ENCODE data around the gene ALAD. TPM values are rescaled to one million over a fixed set of nuclear protein-coding genes. Genes with fewer than 3 reads are reported as not detected.
"Not testable (repeated sequence)": the region's sequence is repeated elsewhere in the genome, so short reads cannot be mapped to it uniquely, and the experiment has no call there.

Gene ALAD
- total and polyA plus RNA-seq, 2 donors from 2014 or later = 35.4 to 64.1 TPM

- intact Hi-C loops (cut with DNase I); H3K4me1 ChIP-seq (ENCODE audit: control insufficient read depth in 2 of 3, insufficient read depth in 2 of 3, low read depth in 1 of 3, low read length in 3 of 3); H3K4me3 ChIP-seq (ENCODE audit: low read length in 3 of 3); H3K9ac ChIP-seq (ENCODE audit: low read length in 3 of 3); H3K9me3 ChIP-seq (ENCODE audit: control insufficient read depth in 2 of 3, insufficient read depth in 1 of 3, low read length in 3 of 3); H3K27ac ChIP-seq (ENCODE audit: low read depth in 2 of 2, low read length in 2 of 2); FAIRE-seq; H3K27me3 ChIP-seq (ENCODE audit: control insufficient read depth, insufficient read depth, low read length): not testable (repeated sequence)
- peak; percentile 91 for TF ChIP-seq CTCF (IDR thresholded peaks at IDR 0.05; ENCODE audit: borderline replicate concordance, extremely low read depth, insufficient read depth)
- peak in 4 of 5 donors; percentile 68 to 84 (median 74) for DNase-seq
- H3K36me3 ChIP-seq (ENCODE audit: control insufficient read depth in 2 of 3, insufficient read depth in 3 of 3, low read length in 3 of 3) = peaks cover 5 to 11% (median 10%) of the 10 kb centered on the region in 3 donors
These were observed 5.9 kb upstream of the ALAD start for GRCh38 chr9:113406873-113407511.

- DNase-seq; H3K9ac ChIP-seq (ENCODE audit: low read length in 3 of 3); FAIRE-seq; H3K4me3 ChIP-seq (ENCODE audit: low read length in 3 of 3); H3K27me3 ChIP-seq (ENCODE audit: control insufficient read depth, insufficient read depth, low read length); intact Hi-C loops (cut with DNase I); H3K9me3 ChIP-seq (ENCODE audit: control insufficient read depth in 2 of 3, insufficient read depth in 1 of 3, low read length in 3 of 3); H3K27ac ChIP-seq (ENCODE audit: low read depth in 2 of 2, low read length in 2 of 2): not testable (repeated sequence)
- peaks cover 5 to 11% (median 10%) of the 10 kb centered on the region in 3 donors for H3K36me3 ChIP-seq (ENCODE audit: control insufficient read depth in 2 of 3, insufficient read depth in 3 of 3, low read length in 3 of 3)
- peaks cover 3 to 11% (median 6%) of the 10 kb centered on the region in 3 donors for H3K4me1 ChIP-seq (ENCODE audit: control insufficient read depth in 2 of 3, insufficient read depth in 2 of 3, low read depth in 1 of 3, low read length in 3 of 3)
These were observed 5.3 kb upstream of the ALAD start for GRCh38 chr9:113406353-113406752.

DNA sequence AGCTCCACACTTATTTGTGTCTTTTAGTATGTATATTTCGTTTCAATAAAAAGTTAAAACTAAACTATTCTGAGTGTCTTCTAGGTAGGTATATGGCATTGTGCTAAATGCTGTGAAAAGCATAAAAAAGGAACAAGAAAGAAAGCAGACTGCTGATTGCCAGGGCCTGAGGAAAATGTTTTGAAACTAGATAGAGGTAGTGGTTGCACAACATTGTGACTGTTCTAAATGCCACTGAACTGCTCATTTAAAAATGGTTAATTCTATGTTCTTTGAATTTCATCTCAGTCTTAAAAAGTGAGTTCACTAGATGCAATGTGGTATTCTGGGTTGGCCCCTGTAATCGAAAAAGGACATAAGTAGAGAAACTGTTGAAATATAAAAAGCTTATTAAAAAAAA is 2.6 kb upstream of the ALAD start:
- Histone ChIP-seq H3K27me3 (ENCODE audit: control insufficient read depth, insufficient read depth, low read length) (no peaks in the 10 kb centered on the region), H3K36me3 (ENCODE audit: control insufficient read depth in 2 of 3, insufficient read depth in 3 of 3, low read length in 3 of 3) (peaks cover 5 to 9% (median 8%) of the 10 kb centered on the region in 3 donors), H3K4me1 (ENCODE audit: control insufficient read depth in 2 of 3, insufficient read depth in 2 of 3, low read depth in 1 of 3, low read length in 3 of 3) (peaks cover 0 to 11% (median 10%) of the 10 kb centered on the region in 3 donors), H3K27ac (ENCODE audit: low read depth in 2 of 2, low read length in 2 of 2) (peak overlapping the region in 1 of 2 donors; percentile 32), H3K9ac (ENCODE audit: low read length in 3 of 3) (no peak overlapping the region), H3K9me3 (ENCODE audit: control insufficient read depth in 2 of 3, insufficient read depth in 1 of 3, low read length in 3 of 3) (no peaks in the 10 kb centered on the region), H3K4me3 (ENCODE audit: low read length in 3 of 3) (no peak overlapping the region)
- no peak for FAIRE-seq
- DNase-seq = no peak
- intact Hi-C loops (cut with DNase I) = no loop called here
- TF ChIP-seq CTCF (IDR thresholded peaks at IDR 0.05; ENCODE audit: borderline replicate concordance, extremely low read depth, insufficient read depth) = no peak

DNA sequence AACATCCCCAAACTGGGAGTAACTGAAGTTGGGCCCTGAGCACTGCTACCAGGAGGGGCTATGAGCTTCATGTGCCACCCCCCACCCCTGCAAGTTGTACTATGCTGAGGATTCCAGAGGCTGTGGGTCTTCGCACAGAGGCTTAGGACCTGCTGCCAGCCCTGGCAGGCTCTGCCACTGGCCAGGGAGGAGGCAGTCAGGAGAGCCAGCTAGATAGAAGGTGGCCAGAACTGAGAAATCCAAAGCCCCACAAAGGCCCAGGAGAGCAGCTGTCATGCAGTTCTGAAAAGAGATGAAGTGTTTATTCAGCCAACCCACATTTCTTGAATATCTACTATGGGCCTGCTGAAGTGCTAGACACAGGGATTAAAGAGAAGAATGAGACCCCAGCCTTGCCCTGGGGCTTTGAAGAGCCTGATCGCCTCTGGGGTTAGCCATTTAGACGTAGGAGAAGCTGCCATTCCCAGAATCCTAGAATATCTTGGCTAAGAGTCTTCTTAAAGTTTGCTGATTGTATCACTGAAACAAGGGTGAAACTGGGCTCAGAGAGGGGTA is 1.4 kb downstream of the ALAD start:
- H3K27ac ChIP-seq (ENCODE audit: low read depth in 2 of 2, low read length in 2 of 2) = peak overlapping the region; percentile 8 to 16
- H3K4me1 ChIP-seq (ENCODE audit: control insufficient read depth in 2 of 3, insufficient read depth in 2 of 3, low read depth in 1 of 3, low read length in 3 of 3) = peaks cover 0 to 17% (median 10%) of the 10 kb centered on the region in 3 donors
- no peaks in the 10 kb centered on the region for H3K9me3 ChIP-seq (ENCODE audit: control insufficient read depth in 2 of 3, insufficient read depth in 1 of 3, low read length in 3 of 3)
- FAIRE-seq (no peak), DNase-seq (no peak)
- no peak for TF ChIP-seq CTCF (IDR thresholded peaks at IDR 0.05; ENCODE audit: borderline replicate concordance, extremely low read depth, insufficient read depth)
- no peaks in the 10 kb centered on the region for H3K27me3 ChIP-seq (ENCODE audit: control insufficient read depth, insufficient read depth, low read length)
- H3K36me3 ChIP-seq (ENCODE audit: control insufficient read depth in 2 of 3, insufficient read depth in 3 of 3, low read length in 3 of 3) = no peaks in the 10 kb centered on the region
- H3K4me3 ChIP-seq (ENCODE audit: low read length in 3 of 3) = peak overlapping the region in 2 of 3 donors; percentile 80 to 81
- intact Hi-C loops (cut with DNase I) = no loop called here
- H3K9ac ChIP-seq (ENCODE audit: low read length in 3 of 3) = peak overlapping the region in 1 of 3 donors; percentile 13
